HEK293 (cell line): ENCODE data around the gene SLC12A4.
A peak's percentile ranks its signal among the peaks of the same experiment; 100 is the strongest.

ENCODE experiments used
- BCL11B ChIP-seq: fragments of 450-650 bp; formaldehyde crosslinking; IDR thresholded peaks from 2 replicates; pipeline ENCODE4 v1.5.1; 2016; ENCODE audit warnings: low read depth, missing biosample characterization, missing genetic modification characterization
- EGR2 ChIP-seq: fragments of 450-650 bp; formaldehyde crosslinking; IDR thresholded peaks from 2 replicates; pipeline ENCODE4 v1.5.1; 2016; ENCODE audit warnings: low read depth, missing biosample characterization, missing genetic modification characterization
- FEZF1 ChIP-seq: fragments of 450-650 bp; formaldehyde crosslinking; IDR thresholded peaks from 2 replicates; pipeline ENCODE4 v1.5.1; 2016; ENCODE audit warnings: missing biosample characterization, missing genetic modification characterization
- IKZF3 ChIP-seq: fragments of 450-650 bp; IDR thresholded peaks from 2 replicates; pipeline ENCODE4 v1.5.0; 2018; ENCODE audit warnings: missing biosample characterization, mild to moderate bottlenecking, missing genetic modification characterization, moderate library complexity
- KLF1 ChIP-seq: fragments of 450-650 bp; formaldehyde crosslinking; IDR thresholded peaks from 2 replicates; pipeline ENCODE4 v1.5.1; 2016; ENCODE audit warnings: missing biosample characterization, missing genetic modification characterization
- OSR2 ChIP-seq: fragments of 450-650 bp; formaldehyde crosslinking; IDR thresholded peaks from 2 replicates; pipeline ENCODE4 v1.5.1; 2016; ENCODE audit warnings: missing biosample characterization, missing genetic modification characterization
- PRDM1 ChIP-seq: fragments of 450-650 bp; formaldehyde crosslinking; IDR thresholded peaks from 2 replicates; pipeline ENCODE4; 2016; ENCODE audit warnings: missing biosample characterization, missing genetic modification characterization
- RBAK ChIP-seq: fragments of 450-650 bp; formaldehyde crosslinking; IDR thresholded peaks from 2 replicates; pipeline ENCODE4 v1.5.1; 2016; ENCODE audit warnings: missing biosample characterization, missing genetic modification characterization
- SCRT1 ChIP-seq: fragments of 450-650 bp; formaldehyde crosslinking; IDR thresholded peaks from 2 replicates; pipeline ENCODE4 v1.5.1; 2016; ENCODE audit warnings: missing biosample characterization, missing genetic modification characterization, borderline replicate concordance
- SCRT2 ChIP-seq: fragments of 450-650 bp; formaldehyde crosslinking; IDR thresholded peaks from 2 replicates; pipeline ENCODE4 v1.5.1; 2016; ENCODE audit warnings: missing biosample characterization, missing genetic modification characterization
- SETDB1 ChIP-seq: IDR thresholded peaks from one replicate; pipeline ENCODE4 v1.6.1; 2017; ENCODE audit warnings: mild to moderate bottlenecking, low read length, moderate library complexity, mixed read lengths; ENCODE audit not compliant: insufficient read length
- SP7 ChIP-seq: fragments of 450-650 bp; formaldehyde crosslinking; IDR thresholded peaks from 2 replicates; pipeline ENCODE4 v1.5.1; 2016; ENCODE audit warnings: missing biosample characterization, missing genetic modification characterization
- ZBTB17 ChIP-seq: fragments of 450-650 bp; formaldehyde crosslinking; IDR thresholded peaks from 2 replicates; pipeline ENCODE4 v1.5.1; 2016; ENCODE audit warnings: missing biosample characterization, missing genetic modification characterization
- ZBTB8A ChIP-seq: fragments of 450-650 bp; formaldehyde crosslinking; IDR thresholded peaks from 2 replicates; pipeline ENCODE4 v1.5.1; 2016; ENCODE audit warnings: missing biosample characterization, missing genetic modification characterization
- ZEB2 ChIP-seq: fragments of 450-650 bp; formaldehyde crosslinking; IDR thresholded peaks from 2 replicates; pipeline ENCODE4 v1.5.1; 2016; ENCODE audit warnings: missing biosample characterization, missing genetic modification characterization
- ZFP37 ChIP-seq: fragments of 450-650 bp; formaldehyde crosslinking; IDR thresholded peaks from 2 replicates; pipeline ENCODE4 v1.5.1; 2016; ENCODE audit warnings: missing biosample characterization, missing genetic modification characterization
- ZNF112 ChIP-seq: fragments of 450-650 bp; formaldehyde crosslinking; IDR thresholded peaks from 2 replicates; pipeline ENCODE4 v1.5.0; 2017; ENCODE audit warnings: missing biosample characterization, missing genetic modification characterization
- ZNF146 ChIP-seq: fragments of 450-650 bp; formaldehyde crosslinking; IDR thresholded peaks from 2 replicates; pipeline ENCODE4 v1.5.1; 2016; ENCODE audit warnings: missing biosample characterization, missing genetic modification characterization
- ZNF157 ChIP-seq: fragments of 450-650 bp; formaldehyde crosslinking; IDR thresholded peaks from 2 replicates; pipeline ENCODE4 v1.5.1; 2016; ENCODE audit warnings: missing biosample characterization, missing genetic modification characterization
- ZNF16 ChIP-seq: fragments of 450-650 bp; formaldehyde crosslinking; IDR thresholded peaks from 2 replicates; pipeline ENCODE4 v1.5.1; 2016; ENCODE audit warnings: low read depth, missing biosample characterization, missing genetic modification characterization
- ZNF221 ChIP-seq: fragments of 450-650 bp; formaldehyde crosslinking; IDR thresholded peaks from 2 replicates; pipeline ENCODE4 v1.5.1; 2017; ENCODE audit warnings: missing biosample characterization, missing genetic modification characterization, borderline replicate concordance
- ZNF248 ChIP-seq: fragments of 450-650 bp; formaldehyde crosslinking; IDR thresholded peaks from 2 replicates; pipeline ENCODE4 v1.5.1; 2017; ENCODE audit warnings: missing biosample characterization, missing genetic modification characterization
- ZNF280D ChIP-seq: fragments of 450-650 bp; formaldehyde crosslinking; IDR thresholded peaks from 2 replicates; pipeline ENCODE4 v1.5.1; 2016; ENCODE audit warnings: missing biosample characterization, missing genetic modification characterization
- ZNF302 ChIP-seq: fragments of 450-650 bp; formaldehyde crosslinking; IDR thresholded peaks from 2 replicates; pipeline ENCODE4 v1.5.1; 2016; ENCODE audit warnings: missing biosample characterization, missing genetic modification characterization, low read depth
- ZNF311 ChIP-seq: fragments of 450-650 bp; formaldehyde crosslinking; IDR thresholded peaks from 2 replicates; pipeline ENCODE4 v1.5.1; 2017; ENCODE audit warnings: missing biosample characterization, missing genetic modification characterization, borderline replicate concordance
- ZNF423 ChIP-seq: fragments of 450-650 bp; formaldehyde crosslinking; IDR thresholded peaks from 2 replicates; pipeline ENCODE4 v1.5.1; 2016; ENCODE audit warnings: missing biosample characterization, missing genetic modification characterization
- ZNF521 ChIP-seq: fragments of 450-650 bp; formaldehyde crosslinking; IDR thresholded peaks from 2 replicates; pipeline ENCODE4 v1.5.1; 2017; ENCODE audit warnings: missing biosample characterization, mild to moderate bottlenecking, missing genetic modification characterization
- ZNF530 ChIP-seq: fragments of 450-650 bp; formaldehyde crosslinking; IDR thresholded peaks from 2 replicates; pipeline ENCODE4 v1.5.1; 2016; ENCODE audit warnings: low read depth, missing biosample characterization, missing genetic modification characterization
- ZNF555 ChIP-seq: fragments of 450-650 bp; formaldehyde crosslinking; conservative IDR thresholded peaks from 2 replicates; pipeline ENCODE4 v1.5.1; 2017; ENCODE audit warnings: missing biosample characterization, mild to moderate bottlenecking, missing genetic modification characterization, inconsistent platforms
- ZNF600 ChIP-seq: fragments of 450-650 bp; formaldehyde crosslinking; IDR thresholded peaks from 2 replicates; pipeline ENCODE4 v1.5.1; 2016; ENCODE audit warnings: missing biosample characterization, missing genetic modification characterization
- ZNF664 ChIP-seq: fragments of 450-650 bp; formaldehyde crosslinking; IDR thresholded peaks from 2 replicates; pipeline ENCODE4 v1.5.1; 2016; ENCODE audit warnings: missing biosample characterization, missing genetic modification characterization
- ZNF670 ChIP-seq: fragments of 450-650 bp; formaldehyde crosslinking; IDR thresholded peaks from 2 replicates; pipeline ENCODE4 v1.5.1; 2016; ENCODE audit warnings: missing biosample characterization, missing genetic modification characterization, low read depth
- ZSCAN4 ChIP-seq: fragments of 450-650 bp; formaldehyde crosslinking; IDR thresholded peaks from 2 replicates; pipeline ENCODE4 v1.5.1; 2017; ENCODE audit warnings: missing biosample characterization, missing genetic modification characterization
- TF ChIP-seq, protein P1 (sequence below): fragments of 450-650 bp; formaldehyde crosslinking; IDR thresholded peaks from 2 replicates; pipeline ENCODE4 v1.5.1; 2016; ENCODE audit warnings: missing biosample characterization, missing genetic modification characterization
- TF ChIP-seq, protein P2 (sequence below): fragments of 450-650 bp; formaldehyde crosslinking; IDR thresholded peaks from 2 replicates; pipeline ENCODE4 v1.5.1; 2017; ENCODE audit warnings: missing biosample characterization, missing genetic modification characterization

SLC12A4 gene

DNA sequence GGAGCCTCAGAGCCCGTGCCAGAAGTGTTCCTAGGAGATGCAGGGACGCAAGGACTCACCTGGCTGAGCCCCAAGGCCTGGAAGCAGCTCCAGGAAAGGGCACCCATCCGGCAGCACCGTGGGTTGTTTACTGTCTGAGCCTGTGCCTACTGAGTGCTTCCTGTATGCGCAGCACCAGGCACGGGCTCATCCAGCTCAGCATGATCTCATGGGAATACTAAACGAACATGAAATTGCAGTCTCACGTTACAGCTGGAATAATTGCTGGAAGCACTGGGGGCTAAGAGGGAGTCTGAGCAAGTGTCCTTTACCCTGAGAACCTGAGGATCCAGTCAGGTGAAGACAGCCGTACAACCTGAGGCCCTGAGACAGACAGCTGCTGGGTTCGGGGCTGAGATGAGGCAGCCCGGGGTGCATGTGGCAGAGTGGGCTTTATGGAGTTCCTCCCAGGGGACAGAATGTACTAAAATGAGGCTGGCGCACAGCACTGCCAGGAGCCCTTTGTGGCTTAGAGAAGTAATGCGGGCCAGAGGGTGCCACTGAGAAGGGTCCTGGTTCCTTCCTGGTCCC is 42.2 kb downstream of the SLC12A4 start (continued):
- TF ChIP-seq RBAK (tag by site-specific recombination) (no peak), SCRT2 (tag by site-specific recombination) (peak; percentile 44; the same call in 1 of the 2 replicates), BCL11B (tag by site-specific recombination) (no peak), ZSCAN4 (tag by site-specific recombination) (no peak), SP7 (tag by site-specific recombination) (peak; percentile 76), ZNF423 (tag by site-specific recombination) (no peak), ZFP37 (tag by site-specific recombination) (no peak), ZNF302 (tag by site-specific recombination) (no peak), ZNF664 (tag by site-specific recombination) (no peak), ZEB2 (tag by site-specific recombination) (peak; percentile 78; the same call in 1 of the 2 replicates), ZBTB8A (no peak), SETDB1 (no peak), ZNF146 (tag by site-specific recombination) (no peak), EGR2 (no peak), ZNF521 (tag by site-specific recombination) (no peak), ZNF280D (tag by site-specific recombination) (no peak), ZNF16 (no peak), KLF1 (tag by site-specific recombination) (no peak), PRDM1 (tag by site-specific recombination) (no peak), ZNF530 (tag by site-specific recombination) (no peak), ZNF555 (tag by site-specific recombination) (no peak), ZNF157 (tag by site-specific recombination) (no peak), SCRT1 (tag by site-specific recombination) (0 out of 2 replicates have a peak, but pooled peaks have one; percentile 10), ZNF248 (no peak), ZNF221 (tag by site-specific recombination) (no peak), ZNF670 (tag by site-specific recombination) (no peak), OSR2 (tag by site-specific recombination) (peak; percentile 91), ZNF311 (tag by site-specific recombination) (no peak), ZBTB17 (tag by site-specific recombination) (peak; percentile 72), IKZF3 (tag by site-specific recombination) (peak; percentile 68; the same call in 1 of the 2 replicates), ZNF112 (tag by site-specific recombination) (no peak), FEZF1 (no peak; the same call in 1 of the 2 replicates), ZNF600 (tag by site-specific recombination) (peak; percentile 33; the same call in 1 of the 2 replicates)
- TF ChIP-seq, protein P1, sequence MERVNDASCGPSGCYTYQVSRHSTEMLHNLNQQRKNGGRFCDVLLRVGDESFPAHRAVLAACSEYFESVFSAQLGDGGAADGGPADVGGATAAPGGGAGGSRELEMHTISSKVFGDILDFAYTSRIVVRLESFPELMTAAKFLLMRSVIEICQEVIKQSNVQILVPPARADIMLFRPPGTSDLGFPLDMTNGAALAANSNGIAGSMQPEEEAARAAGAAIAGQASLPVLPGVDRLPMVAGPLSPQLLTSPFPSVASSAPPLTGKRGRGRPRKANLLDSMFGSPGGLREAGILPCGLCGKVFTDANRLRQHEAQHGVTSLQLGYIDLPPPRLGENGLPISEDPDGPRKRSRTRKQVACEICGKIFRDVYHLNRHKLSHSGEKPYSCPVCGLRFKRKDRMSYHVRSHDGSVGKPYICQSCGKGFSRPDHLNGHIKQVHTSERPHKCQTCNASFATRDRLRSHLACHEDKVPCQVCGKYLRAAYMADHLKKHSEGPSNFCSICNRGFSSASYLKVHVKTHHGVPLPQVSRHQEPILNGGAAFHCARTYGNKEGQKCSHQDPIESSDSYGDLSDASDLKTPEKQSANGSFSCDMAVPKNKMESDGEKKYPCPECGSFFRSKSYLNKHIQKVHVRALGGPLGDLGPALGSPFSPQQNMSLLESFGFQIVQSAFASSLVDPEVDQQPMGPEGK (tag by site-specific recombination): peak; percentile 87
- TF ChIP-seq, protein P2, sequence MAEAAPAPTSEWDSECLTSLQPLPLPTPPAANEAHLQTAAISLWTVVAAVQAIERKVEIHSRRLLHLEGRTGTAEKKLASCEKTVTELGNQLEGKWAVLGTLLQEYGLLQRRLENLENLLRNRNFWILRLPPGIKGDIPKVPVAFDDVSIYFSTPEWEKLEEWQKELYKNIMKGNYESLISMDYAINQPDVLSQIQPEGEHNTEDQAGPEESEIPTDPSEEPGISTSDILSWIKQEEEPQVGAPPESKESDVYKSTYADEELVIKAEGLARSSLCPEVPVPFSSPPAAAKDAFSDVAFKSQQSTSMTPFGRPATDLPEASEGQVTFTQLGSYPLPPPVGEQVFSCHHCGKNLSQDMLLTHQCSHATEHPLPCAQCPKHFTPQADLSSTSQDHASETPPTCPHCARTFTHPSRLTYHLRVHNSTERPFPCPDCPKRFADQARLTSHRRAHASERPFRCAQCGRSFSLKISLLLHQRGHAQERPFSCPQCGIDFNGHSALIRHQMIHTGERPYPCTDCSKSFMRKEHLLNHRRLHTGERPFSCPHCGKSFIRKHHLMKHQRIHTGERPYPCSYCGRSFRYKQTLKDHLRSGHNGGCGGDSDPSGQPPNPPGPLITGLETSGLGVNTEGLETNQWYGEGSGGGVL (tag by site-specific recombination): no peak
